Epithelial cell of esophagus (primary cell): ENCODE measurements around the gene TDRD10.

Experiments
- DNase-seq: peaks from one replicate; pipeline ENCODE4 v3.0.0; 2010; ENCODE audit warnings: low read depth
- H3K4me3 ChIP-seq: 2 replicates; pipeline ENCODE4 v1.5.1; 2011; ENCODE audit warnings: mild to moderate bottlenecking, low read length, control low read depth
- CTCF ChIP-seq: IDR thresholded peaks from 2 replicates; pipeline ENCODE4 v1.5.1; 2011; ENCODE audit warnings: low read depth, mild to moderate bottlenecking, low read length, control low read depth, inconsistent platforms; ENCODE audit not compliant: insufficient read depth; ENCODE audit errors: missing control alignments

TDRD10 gene

GRCh38 chr1:154550657-154551056 is 48.6 kb downstream of the TDRD10 start:
- no peak for DNase-seq
- H3K4me3 ChIP-seq, result no peak overlapping the region
- no peak for TF ChIP-seq CTCF

- peak; percentile 25 for DNase-seq
- H3K4me3 ChIP-seq, result no peak overlapping the region
- TF ChIP-seq CTCF, result no peak
Observed at GRCh38 chr1:154551474-154551873, 49.5 kb downstream of the TDRD10 start.

- no peak overlapping the region for H3K4me3 ChIP-seq
- DNase-seq, result no peak
- no peak for TF ChIP-seq CTCF
Observed at GRCh38 chr1:154552036-154552435, 50.0 kb downstream of the TDRD10 start.

GRCh38 chr1:154553056-154554030 is 51.3 kb downstream of the TDRD10 start:
- DNase-seq, result peak; percentile 85
- no peak for TF ChIP-seq CTCF
- no peak overlapping the region for H3K4me3 ChIP-seq

- no peak for TF ChIP-seq CTCF
- no peak for DNase-seq
- peak overlapping the region; percentile 82 for H3K4me3 ChIP-seq
Observed at GRCh38 chr1:154556422-154556821, 54.4 kb downstream of the TDRD10 start.

GRCh38 chr1:154557248-154557938 is 55.4 kb downstream of the TDRD10 start:
- DNase-seq, result no peak
- TF ChIP-seq CTCF, result no peak
- H3K4me3 ChIP-seq, result peak overlapping the region; percentile 82
